ENCODE results near the gene IDH3G.

GRCh38 chrX:153778181-153778580 is 16.0 kb downstream of the IDH3G start:
- TF ChIP-seq CTCF (IDR thresholded peaks at IDR 0.05; ENCODE audit: low read length) (no peak), EZH2 (IDR thresholded peaks at IDR 0.05; ENCODE audit: borderline replicate concordance, low read length) (no peak)

Data from OCI-LY1 (cell line).